Islet precursor cell (in vitro differentiated cells): ENCODE data around the gene CLVS2.

Source experiments
- DNase-seq: peaks from one replicate; pipeline ENCODE4 v3.0.0-alpha.2; 2018

CLVS2 gene

DNA sequence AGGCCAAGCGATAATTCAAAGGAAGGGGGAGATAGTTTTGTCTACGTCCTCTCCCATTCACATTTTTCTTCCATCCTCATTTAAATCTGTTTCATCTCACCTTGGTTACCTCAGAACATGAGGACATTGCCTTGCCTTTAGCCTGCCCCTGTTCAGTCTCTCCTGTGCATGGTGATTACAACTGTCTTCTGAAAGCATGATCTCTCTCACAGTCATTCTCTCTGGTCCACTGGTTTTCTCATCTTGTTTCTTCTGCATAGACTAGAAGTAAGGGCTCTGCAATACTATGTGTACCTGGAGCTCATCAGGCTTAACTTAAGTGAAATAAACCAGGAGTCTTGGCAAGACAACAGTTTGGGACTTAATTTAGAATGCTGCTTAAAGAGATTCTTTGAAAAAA is 31.4 kb downstream of the CLVS2 start:
- DNase-seq: no peak

DNA sequence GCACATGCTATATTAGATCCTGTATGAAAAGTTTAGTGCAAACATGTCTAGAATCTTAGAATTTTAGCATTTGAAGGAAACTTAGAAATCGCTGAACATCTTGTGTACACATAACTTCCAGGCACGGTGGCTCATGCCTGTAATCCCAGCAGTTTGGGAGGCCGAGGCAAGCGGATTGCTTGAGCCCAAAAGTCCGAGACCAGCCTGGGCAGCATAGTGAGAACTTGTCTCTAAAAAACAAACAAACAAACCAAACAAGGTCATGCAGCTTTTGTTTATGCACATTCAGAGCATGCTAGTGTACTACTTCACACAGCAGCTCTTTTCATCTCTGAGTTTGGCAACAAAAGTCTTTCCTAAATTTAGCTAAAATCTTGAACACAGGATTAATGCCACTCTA is 32.2 kb downstream of the CLVS2 start:
- DNase-seq: no peak

DNA sequence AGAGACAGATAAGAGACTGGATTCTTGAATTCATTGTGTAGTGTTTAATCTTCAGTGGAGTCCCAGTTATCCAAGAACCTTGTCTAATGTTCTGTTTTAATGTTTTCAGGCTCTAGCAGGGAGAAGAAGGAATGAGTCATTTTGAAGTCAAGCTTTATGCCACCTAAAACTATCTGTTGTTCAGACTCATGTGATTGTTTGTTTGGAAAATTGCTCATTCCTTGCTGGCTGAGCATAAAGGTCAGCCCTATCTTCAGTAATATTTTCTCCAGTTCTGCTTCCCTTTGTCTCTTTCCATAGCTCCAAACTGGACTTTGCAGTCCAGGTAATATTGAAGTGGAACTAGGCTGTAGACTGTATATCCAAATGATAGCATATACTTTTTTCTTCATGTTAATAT is 34.2 kb downstream of the CLVS2 start:
- DNase-seq: no peak

DNA sequence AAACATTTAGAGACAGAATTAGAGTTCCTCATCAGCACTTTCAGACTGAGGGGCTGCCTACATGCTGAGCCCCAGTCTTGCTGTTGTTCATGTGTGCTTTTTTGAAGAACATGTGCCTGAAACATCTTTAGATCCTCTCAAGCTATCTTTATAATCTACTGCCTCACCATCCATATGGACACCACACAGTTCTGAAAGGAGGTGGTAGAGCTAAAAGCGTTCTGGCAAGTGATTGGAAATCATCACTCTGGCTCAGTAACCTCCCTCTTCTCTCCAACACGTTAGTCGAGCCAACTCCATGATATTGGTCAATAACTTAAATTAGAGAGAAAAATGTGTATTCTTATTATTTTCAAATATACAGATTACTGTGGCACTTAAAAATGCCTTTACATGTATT is 40.6 kb downstream of the CLVS2 start:
- DNase-seq: no peak

DNA sequence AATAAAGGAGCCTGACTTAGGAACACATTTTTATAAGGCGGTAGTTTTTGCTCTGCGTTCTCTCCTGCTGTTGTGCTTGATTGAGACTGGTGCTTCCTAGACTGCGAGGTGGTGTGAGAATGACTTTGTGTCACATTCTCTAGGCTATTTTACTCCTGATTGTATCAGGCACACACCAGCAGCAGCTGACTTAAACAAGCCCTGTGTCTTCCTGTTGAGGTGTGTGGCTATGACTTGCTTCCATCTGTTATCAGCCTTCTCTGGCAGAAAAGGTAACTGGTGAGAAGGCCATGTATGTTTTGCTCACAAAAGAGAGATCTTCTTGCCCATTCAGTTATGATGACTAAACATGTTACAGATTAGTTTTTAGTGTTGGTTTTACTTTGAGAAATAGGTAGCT is 43.4 kb downstream of the CLVS2 start:
- DNase-seq: no peak

DNA sequence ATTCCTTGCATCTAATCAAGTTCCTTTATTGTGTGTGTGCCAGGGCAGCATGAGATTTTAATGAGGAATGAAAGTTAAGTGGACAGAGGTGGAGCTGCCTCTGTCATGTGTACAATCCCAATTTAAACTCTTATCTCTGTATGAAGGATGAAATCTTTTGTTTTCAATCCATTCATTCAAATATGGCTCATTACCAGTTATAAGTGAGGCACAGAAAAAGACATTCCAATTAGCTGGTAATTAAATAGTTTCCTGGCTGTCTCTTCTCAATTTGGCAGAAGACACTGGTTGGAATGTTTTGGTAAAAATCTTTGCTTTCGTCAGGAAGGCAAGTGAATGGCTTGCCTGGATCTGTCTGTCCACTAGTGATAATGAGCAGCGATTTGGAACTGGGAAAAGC is 46.4 kb downstream of the CLVS2 start:
- DNase-seq: no peak

DNA sequence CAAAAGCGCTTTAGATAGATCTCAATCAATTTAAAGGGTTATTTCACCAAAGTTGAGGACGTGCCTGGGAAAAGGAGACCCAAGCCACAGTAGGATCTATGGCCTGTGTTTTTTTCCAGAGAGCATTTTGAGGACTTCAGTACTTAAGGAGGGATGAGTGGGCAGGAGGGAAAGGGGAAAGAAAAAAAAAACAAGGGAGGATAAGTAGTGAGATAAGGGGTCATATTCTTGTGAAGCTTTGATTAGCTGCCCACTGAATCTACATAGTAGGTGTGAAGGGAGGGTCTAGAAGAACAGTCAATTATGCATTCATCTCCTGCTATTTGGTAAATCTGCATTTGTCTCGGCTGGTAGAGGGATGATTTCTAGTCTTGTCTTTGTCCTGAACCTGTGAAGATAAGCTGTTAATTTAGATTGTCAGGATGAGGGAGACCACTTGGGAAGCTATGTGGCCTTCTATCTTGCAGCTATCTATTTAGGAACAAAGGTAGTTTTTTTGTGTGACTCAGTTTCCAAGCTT is 48.4 kb downstream of the CLVS2 start:
- DNase-seq: no peak

DNA sequence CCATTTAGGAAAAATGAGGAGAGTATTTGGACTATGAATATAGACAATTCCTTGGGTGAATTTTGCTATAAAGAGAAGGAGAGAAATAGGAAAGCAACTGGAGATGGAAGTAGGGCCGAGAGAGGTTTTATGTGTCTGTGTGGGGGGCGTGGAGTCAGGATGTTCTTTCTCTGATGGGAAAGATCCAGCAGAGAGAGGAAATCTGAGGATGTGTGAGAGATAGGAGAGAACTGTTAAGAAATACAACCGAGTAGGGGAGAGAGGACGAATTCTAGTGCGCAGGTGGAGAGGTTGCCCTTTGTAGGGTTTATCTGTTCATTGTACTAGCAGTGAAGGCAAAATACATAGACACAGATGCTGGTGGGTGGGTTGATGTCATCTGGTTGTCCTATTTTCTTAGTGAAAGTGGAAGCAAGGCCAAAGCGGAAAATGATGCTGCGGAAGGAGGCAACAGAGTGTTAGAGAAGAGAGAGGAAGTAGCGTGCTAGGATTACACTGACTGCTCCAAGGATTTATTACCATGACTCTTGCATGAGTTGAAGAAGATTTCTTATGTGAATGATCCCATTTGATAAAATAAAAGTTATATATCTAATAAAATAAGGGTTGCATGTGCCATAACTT is 57.7 kb downstream of the CLVS2 start:
- no peak for DNase-seq

DNA sequence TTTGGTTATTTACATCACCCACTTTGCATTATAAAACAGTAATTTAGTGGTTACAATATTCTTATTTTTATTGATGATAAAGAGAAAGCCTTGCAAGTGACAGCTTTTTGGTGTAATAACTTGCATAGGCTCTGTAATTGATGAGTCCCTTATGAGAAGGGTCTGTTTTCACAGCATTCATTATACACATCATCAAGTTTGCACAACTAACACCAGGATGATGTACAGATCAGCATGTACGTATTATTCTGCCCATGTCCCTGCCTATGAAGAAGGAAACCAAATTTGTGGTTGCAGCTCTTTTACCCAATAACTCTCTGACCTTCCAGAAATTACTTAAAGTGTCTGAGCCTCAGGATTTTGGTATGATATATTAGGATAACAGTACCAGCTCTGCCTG is 59.2 kb downstream of the CLVS2 start:
- DNase-seq: no peak

DNA sequence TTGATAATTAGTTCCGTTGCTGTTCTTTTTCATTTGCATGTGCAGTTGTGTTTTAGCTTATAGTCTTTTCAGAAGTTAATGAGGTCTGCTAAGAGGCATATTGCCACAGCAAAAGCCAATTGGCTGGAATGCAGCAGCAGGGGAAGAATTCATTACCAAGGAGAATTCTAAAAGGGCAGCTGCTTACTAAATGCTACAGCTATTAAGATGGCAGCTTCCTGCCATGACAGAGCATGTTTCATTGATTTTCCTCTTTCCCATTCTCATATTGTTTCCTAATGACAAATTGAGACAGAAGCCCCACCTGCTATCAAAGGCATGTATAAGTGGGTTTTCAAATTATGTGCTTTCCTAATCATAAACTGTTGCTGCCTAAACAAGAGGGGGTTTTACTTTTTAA is 66.6 kb downstream of the CLVS2 start:
- DNase-seq: no peak

DNA sequence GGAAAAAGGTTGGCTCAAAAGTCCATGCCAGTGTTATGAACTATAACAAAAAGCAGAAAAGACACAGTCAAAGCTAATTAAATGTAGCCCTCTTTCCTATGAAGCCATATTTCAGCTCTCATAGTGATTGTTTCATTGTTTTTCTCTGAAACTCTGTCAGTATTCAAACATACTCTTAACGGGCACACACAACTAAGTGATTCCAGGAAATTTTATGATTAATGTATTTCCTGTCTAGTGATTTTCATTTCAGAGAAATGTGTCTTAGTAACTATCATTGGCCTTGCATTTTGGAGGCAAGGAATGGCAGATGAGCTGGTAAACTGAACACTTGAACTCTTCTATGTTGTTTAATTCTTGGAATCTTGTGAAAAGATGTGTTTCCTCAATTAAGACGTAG is 68.0 kb downstream of the CLVS2 start:
- no peak for DNase-seq

DNA sequence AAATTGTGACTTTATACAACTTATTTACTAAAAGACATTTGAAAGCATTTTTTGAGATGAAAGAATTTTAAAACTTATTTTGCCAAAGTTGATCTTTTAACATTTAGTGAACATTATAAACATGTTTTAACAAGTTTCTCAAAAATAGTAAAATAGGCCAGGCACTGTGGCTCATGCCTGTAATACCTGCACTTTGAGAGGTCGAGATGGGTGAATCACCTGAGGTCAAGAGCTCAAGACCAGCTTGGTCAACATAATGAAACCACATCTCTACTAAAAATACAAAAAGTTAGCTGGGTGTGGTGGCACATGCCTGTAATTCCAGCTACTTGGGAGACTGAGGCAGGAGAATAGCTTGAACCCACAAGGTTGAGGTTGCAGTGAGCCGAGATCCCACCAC is 78.6 kb downstream of the CLVS2 start:
- DNase-seq: no peak

DNA sequence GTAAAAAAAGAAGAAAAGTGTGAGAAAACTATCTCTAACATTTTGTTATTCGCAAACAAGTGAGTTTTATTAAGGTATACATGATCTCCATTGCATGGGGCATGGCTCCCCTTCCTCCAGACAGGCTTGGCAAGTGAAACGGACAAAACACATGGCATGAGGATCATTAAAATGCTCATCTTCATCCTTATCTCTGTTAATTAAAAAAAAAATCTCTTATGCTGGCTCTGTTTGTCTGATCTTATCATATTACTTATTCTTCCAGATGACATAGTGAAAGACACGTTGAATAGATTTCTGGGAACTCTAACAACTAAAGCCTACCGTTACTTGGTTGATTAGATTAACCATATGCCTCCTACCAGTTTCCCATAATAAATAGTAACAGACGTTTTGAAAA is 89.4 kb downstream of the CLVS2 start:
- no peak for DNase-seq

DNA sequence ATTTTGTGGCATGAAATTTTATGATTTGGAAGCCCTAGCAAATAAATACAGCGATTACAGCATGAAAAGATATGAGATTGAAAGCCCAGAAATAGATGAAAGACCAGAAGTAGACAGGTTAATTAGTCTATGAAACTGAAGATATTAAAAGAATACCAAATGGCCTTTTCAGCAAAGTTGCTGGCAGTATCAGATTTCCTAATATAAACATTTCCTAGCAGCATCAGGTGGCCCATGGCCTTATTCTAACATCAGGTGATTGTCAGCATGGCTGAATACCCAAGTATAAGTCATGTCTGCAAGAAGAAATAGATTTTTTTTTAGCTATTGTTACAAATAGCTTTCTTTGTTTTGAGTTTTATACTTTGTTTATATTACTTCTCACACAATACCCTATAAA is 93.2 kb downstream of the CLVS2 start:
- DNase-seq: no peak

DNA sequence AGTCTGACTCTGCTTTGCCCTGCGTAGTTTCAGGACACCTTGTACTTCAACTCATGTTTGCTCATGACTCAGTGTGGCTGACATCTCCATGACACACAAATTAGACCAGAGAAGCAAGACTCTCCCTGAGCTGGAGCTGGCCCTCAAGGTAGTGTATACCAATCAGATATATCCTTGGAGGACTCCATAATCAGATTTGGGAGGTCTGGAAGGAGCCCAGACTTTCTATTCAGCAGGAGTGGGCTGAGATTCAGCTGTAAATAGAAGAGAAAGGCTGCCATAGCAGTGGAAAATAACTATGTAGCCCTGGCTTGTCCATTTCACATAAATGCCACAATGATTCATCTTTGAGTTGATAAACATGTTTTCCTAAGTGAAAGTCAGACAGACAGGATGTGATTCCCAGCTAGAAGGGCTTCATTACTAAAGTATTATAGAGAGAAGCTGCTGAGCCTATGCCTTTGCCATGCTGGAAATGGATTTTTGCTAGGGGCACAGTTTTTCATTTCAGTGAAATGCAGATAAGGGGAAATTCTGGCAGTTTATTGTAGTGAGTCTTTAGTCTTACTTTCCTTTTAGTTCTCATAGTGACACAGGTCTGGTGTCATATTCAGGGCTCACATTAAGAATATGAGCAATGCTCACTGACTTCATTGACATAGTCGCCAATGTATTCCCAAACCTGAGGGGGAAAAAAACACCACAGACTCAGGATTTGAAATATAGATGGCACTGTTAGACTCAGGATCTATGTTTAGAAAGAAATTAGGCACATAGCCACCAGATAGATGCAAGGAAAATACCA is 95.3 kb downstream of the CLVS2 start:
- DNase-seq: no peak

DNA sequence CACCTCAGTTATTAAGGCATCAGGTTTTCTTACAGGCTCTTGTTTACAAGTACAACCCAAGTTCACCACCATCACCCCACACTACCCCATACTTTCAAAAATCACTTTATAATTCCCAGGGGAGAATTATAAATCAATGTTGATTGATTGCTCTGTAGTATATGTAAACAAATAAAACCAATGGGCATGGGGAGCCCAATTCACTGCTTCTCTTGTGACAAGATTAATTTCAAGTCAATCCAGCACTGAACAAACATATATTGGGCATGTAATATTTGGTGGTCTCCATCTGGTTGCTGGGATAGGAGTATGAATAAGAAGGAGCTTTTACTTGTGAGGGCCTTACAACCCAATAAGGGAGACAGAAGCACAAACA is 95.8 kb downstream of the CLVS2 start:
- no peak for DNase-seq

DNA sequence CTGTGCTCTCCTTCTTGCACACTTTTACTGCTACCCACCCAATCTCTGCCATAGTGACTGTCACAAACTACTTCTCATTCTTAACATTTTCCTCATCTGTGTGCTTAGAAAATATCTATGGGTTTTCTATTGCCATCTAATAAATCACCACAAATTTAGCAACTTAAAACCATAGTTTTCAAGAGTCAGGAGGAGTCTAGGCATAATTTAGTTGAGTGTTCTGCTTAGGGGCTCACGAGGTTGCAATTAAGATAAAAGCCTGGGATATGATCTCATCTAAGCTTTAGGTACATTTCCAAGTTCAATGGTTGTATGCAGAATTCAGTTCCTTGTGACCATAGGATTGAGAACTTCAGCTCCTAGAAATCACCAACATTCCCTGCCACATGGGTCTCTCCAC is 98.8 kb downstream of the CLVS2 start:
- DNase-seq: no peak

DNA sequence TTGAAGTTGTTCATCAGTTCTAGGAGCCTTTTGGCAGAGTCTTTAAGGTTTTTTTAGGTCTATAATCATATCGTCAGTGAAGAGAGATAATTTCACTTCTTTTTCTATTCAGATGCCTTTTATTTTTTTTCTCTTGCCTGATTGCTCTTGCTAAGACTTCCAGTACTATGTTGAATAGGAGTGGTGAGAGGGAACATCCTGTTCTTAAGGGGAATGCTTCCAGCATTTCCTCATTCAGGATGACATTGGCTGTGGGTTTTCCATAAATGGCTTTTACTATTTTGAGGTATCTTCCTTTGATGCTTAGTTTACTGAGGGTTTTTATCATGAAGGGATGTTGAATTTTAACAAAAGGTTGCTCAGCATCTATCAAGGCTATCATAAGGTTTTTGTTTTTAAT is 109.5 kb downstream of the CLVS2 start:
- DNase-seq: no peak

DNA sequence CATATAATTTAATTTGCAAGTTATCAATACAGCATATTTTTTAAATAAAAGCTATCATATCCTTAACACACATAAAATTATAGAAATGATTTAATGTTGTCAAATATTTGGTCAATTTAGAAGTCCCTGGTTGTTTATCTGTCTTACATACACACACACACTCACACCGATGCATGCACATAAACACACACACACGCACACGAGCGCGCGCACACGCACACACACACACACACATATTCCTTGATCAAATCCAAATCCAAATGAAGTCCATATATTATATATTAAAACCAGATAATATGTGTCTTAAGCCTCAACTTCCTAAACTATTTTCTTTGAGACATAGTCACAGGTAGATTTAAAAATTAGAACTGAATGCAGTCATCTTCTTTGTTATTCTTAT is 120.3 kb downstream of the CLVS2 start:
- no peak for DNase-seq

DNA sequence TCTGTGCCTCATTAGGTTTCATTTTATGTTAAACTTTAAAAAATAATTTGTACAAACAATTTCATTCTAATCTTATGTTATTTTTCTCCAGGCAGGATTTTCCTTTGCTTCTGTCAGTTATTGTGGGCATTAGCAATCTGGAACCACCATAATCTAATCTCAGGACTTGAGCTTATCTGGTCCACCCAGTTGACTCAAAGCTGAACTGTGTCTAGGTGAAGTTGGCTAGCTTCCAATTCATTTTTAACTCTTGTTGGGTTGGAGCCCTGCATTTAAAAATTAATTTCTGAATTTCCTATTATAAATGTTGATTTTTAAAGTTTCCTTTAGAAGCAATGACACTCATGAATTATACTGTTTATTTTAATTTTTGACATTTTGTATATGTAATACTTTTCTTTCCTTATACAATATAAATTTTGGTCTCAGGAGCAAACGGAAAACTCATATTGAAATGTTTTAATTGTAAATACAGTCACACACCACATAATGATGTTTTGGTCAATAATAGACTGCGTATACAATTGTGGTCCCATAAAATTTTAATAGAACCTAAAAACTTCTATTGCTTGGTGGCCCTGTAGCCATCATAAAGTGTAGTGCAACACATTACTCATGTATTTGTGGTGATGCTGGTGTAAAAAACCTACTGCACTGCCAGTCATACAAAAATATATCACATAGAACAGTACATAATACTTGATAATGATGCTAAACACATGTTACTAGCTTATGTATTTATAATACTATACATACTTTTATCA is 121.3 kb downstream of the CLVS2 start:
- no peak for DNase-seq

DNA sequence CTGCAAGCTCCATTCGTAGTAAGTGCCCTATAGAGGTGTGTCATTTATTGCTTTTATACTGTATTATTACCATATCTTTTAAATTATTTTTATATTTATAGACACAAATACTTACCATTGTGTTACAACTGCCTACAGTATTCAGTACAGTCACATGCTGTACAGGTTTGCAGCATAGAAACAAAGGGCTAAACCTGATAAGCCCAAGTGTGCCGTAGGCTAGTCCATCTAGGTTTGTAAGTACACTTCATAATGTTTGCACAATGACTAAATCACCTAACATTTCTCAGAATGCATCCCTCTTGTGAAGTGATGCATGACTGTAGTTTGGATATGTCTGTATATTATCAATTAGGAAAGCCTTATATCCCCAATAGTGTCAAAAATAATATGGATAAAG is 122.8 kb downstream of the CLVS2 start:
- no peak for DNase-seq
